PC-9 (cell line): ENCODE measurements around the gene SF3A2.

Experiments
- EZH2 ChIP-seq: fragments of 200-600 bp; sonication (generic); IDR thresholded peaks from 2 replicates; pipeline ENCODE4 v1.8.0; 2017; ENCODE audit warnings: antibody characterized with exemption, low read depth
- TF ChIP-seq, protein P1 (sequence below): fragments of 200-600 bp; sonication (generic); conservative IDR thresholded peaks from 2 replicates; pipeline ENCODE4 v1.6.1; 2017; ENCODE audit warnings: mixed run types, antibody characterized with exemption, mild to moderate bottlenecking, moderate library complexity

GRCh38 chr19:2187159-2187558 lies 49.5 kb upstream of the SF3A2 start:
- TF ChIP-seq, protein P1, sequence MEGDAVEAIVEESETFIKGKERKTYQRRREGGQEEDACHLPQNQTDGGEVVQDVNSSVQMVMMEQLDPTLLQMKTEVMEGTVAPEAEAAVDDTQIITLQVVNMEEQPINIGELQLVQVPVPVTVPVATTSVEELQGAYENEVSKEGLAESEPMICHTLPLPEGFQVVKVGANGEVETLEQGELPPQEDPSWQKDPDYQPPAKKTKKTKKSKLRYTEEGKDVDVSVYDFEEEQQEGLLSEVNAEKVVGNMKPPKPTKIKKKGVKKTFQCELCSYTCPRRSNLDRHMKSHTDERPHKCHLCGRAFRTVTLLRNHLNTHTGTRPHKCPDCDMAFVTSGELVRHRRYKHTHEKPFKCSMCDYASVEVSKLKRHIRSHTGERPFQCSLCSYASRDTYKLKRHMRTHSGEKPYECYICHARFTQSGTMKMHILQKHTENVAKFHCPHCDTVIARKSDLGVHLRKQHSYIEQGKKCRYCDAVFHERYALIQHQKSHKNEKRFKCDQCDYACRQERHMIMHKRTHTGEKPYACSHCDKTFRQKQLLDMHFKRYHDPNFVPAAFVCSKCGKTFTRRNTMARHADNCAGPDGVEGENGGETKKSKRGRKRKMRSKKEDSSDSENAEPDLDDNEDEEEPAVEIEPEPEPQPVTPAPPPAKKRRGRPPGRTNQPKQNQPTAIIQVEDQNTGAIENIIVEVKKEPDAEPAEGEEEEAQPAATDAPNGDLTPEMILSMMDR: no peak
- TF ChIP-seq EZH2: no peak
